ACC112 (cell line): Measurements from ENCODE around the gene EPB41L1.

Source experiments
- H2AFZ ChIP-seq: fragments of 200-600 bp; sonication (generic); one replicate; pipeline ENCODE4 v1.6.0; 2017; ENCODE audit warnings: antibody characterized with exemption, low read length; ENCODE audit not compliant: unreplicated experiment
- H3K27ac ChIP-seq: fragments of 200-600 bp; sonication (generic); 2 replicates; pipeline ENCODE4 v1.5.1; 2014; ENCODE audit warnings: low read depth, mild to moderate bottlenecking, antibody characterized with exemption, low read length, moderate library complexity
- H3K27me3 ChIP-seq: fragments of 200-600 bp; sonication (generic); 2 replicates; pipeline ENCODE4 v1.6.1; 2014; ENCODE audit warnings: mild to moderate bottlenecking, antibody characterized with exemption, low read length, moderate library complexity, mixed read lengths; ENCODE audit not compliant: insufficient read depth
- H3K36me3 ChIP-seq: fragments of 200-600 bp; sonication (generic); 2 replicates; pipeline ENCODE4 v1.6.1; 2016; ENCODE audit warnings: mild to moderate bottlenecking, antibody characterized with exemption, low read length, moderate library complexity, mixed read lengths; ENCODE audit not compliant: insufficient read depth
- H3K4me1 ChIP-seq: fragments of 200-600 bp; sonication (generic); one replicate; pipeline ENCODE4 v1.6.1; 2016; ENCODE audit warnings: low read length, mixed read lengths; ENCODE audit not compliant: insufficient read depth, unreplicated experiment, control insufficient read depth
- H3K4me3 ChIP-seq: fragments of 200-600 bp; sonication (generic); 2 replicates; pipeline ENCODE4 v1.5.1; 2014; ENCODE audit warnings: mild to moderate bottlenecking, low read depth, low read length
- H3K79me2 ChIP-seq: fragments of 200-600 bp; sonication (generic); one replicate; pipeline ENCODE4 v1.6.0; 2016; ENCODE audit warnings: low read length; ENCODE audit not compliant: control insufficient read depth, unreplicated experiment, insufficient read depth

EPB41L1 gene

GRCh38 chr20:36175475-36175995, 21.0 kb downstream of the EPB41L1 start:
- Histone ChIP-seq H3K4me3 (no peak overlapping the region), H3K27me3 (no peaks in the 10 kb centered on the region), H3K27ac (no peak overlapping the region), H3K79me2 (no peaks in the 10 kb centered on the region), H3K4me1 (no peaks in the 10 kb centered on the region), H2AFZ (no peak overlapping the region), H3K36me3 (no peaks in the 10 kb centered on the region)

GRCh38 chr20:36177716-36178115, 23.2 kb downstream of the EPB41L1 start:
- H3K4me3 ChIP-seq: no peak overlapping the region
- peaks cover 8% of the 10 kb centered on the region for H3K4me1 ChIP-seq
- no peaks in the 10 kb centered on the region for H3K27me3 ChIP-seq
- H3K36me3 ChIP-seq: no peaks in the 10 kb centered on the region
- H2AFZ ChIP-seq: no peak overlapping the region
- H3K27ac ChIP-seq: no peak overlapping the region
- no peaks in the 10 kb centered on the region for H3K79me2 ChIP-seq

GRCh38 chr20:36179170-36179945, 24.8 kb downstream of the EPB41L1 start:
- Histone ChIP-seq H3K4me1 (peaks cover 9% of the 10 kb centered on the region), H3K27ac (no peak overlapping the region), H2AFZ (no peak overlapping the region), H3K27me3 (no peaks in the 10 kb centered on the region), H3K36me3 (no peaks in the 10 kb centered on the region), H3K4me3 (no peak overlapping the region), H3K79me2 (no peaks in the 10 kb centered on the region)

- Histone ChIP-seq H3K27me3 (no peaks in the 10 kb centered on the region), H3K4me1 (peaks cover 9% of the 10 kb centered on the region), H3K36me3 (no peaks in the 10 kb centered on the region), H3K4me3 (no peak overlapping the region), H3K27ac (no peak overlapping the region), H3K79me2 (no peaks in the 10 kb centered on the region), H2AFZ (no peak overlapping the region)
Measured at GRCh38 chr20:36180323-36180722, 25.8 kb downstream of the EPB41L1 start.

GRCh38 chr20:36181934-36182603, 27.5 kb downstream of the EPB41L1 start:
- Histone ChIP-seq H3K27me3 (no peaks in the 10 kb centered on the region), H3K4me3 (no peak overlapping the region), H3K27ac (peak overlapping the region; percentile 28; the same call in 1 of the 2 replicates), H2AFZ (no peak overlapping the region), H3K79me2 (no peaks in the 10 kb centered on the region), H3K36me3 (no peaks in the 10 kb centered on the region), H3K4me1 (peaks cover 9% of the 10 kb centered on the region)

- Histone ChIP-seq H3K4me1 (peaks cover 9% of the 10 kb centered on the region), H3K27me3 (no peaks in the 10 kb centered on the region), H3K27ac (peak overlapping the region; percentile 28; the same call in 1 of the 2 replicates), H3K4me3 (no peak overlapping the region), H3K36me3 (no peaks in the 10 kb centered on the region), H2AFZ (no peak overlapping the region), H3K79me2 (no peaks in the 10 kb centered on the region)
Measured at GRCh38 chr20:36182604-36183154, 28.1 kb downstream of the EPB41L1 start.

- no peak overlapping the region for H3K27ac ChIP-seq
- H3K4me3 ChIP-seq: no peak overlapping the region
- no peak overlapping the region for H2AFZ ChIP-seq
- H3K36me3 ChIP-seq: no peaks in the 10 kb centered on the region
- H3K79me2 ChIP-seq: no peaks in the 10 kb centered on the region
- peaks cover 9% of the 10 kb centered on the region for H3K4me1 ChIP-seq
- no peaks in the 10 kb centered on the region for H3K27me3 ChIP-seq
Measured at GRCh38 chr20:36183155-36183944, 28.8 kb downstream of the EPB41L1 start.

- no peak overlapping the region for H3K27ac ChIP-seq
- H3K36me3 ChIP-seq: no peaks in the 10 kb centered on the region
- H3K4me1 ChIP-seq: peaks cover 9% of the 10 kb centered on the region
- no peaks in the 10 kb centered on the region for H3K79me2 ChIP-seq
- H3K27me3 ChIP-seq: no peaks in the 10 kb centered on the region
- no peak overlapping the region for H3K4me3 ChIP-seq
- H2AFZ ChIP-seq: no peak overlapping the region
Measured at GRCh38 chr20:36184816-36185776, 30.6 kb downstream of the EPB41L1 start.

- H2AFZ ChIP-seq: no peak overlapping the region
- H3K4me1 ChIP-seq: no peaks in the 10 kb centered on the region
- H3K27me3 ChIP-seq: no peaks in the 10 kb centered on the region
- no peaks in the 10 kb centered on the region for H3K36me3 ChIP-seq
- H3K4me3 ChIP-seq: no peak overlapping the region
- H3K27ac ChIP-seq: no peak overlapping the region
- H3K79me2 ChIP-seq: no peaks in the 10 kb centered on the region
Measured at GRCh38 chr20:36193977-36194712, 39.6 kb downstream of the EPB41L1 start.
